Islet of Langerhans (tissue), 1 donor: ENCODE measurements around the gene VPREB1.
"Not testable (repeated sequence)": the region's sequence is repeated elsewhere in the genome, so short reads cannot be mapped to it uniquely, and the experiment has no call there.

Source experiments
- FAIRE-seq: peaks from one replicate; lab custom pipeline; 2011; peaks lifted over from hg19 to GRCh38; lab: Jason Lieb, UNC

VPREB1 gene

GRCh38 chr22:22244316-22245250, at the start of gene VPREB1:
Gene VPREB1, plus strand, starts transcription at chr22:22244786. Its CDS starts 28 bp downstream, at chr22:22244814.
- no peak for FAIRE-seq

- no peak for FAIRE-seq
Observed at GRCh38 chr22:22194931-22195264, 49.7 kb upstream of the VPREB1 start.

GRCh38 chr22:22195265-22196017, 49.1 kb upstream of the VPREB1 start:
- FAIRE-seq = peak; percentile 62

DNA sequence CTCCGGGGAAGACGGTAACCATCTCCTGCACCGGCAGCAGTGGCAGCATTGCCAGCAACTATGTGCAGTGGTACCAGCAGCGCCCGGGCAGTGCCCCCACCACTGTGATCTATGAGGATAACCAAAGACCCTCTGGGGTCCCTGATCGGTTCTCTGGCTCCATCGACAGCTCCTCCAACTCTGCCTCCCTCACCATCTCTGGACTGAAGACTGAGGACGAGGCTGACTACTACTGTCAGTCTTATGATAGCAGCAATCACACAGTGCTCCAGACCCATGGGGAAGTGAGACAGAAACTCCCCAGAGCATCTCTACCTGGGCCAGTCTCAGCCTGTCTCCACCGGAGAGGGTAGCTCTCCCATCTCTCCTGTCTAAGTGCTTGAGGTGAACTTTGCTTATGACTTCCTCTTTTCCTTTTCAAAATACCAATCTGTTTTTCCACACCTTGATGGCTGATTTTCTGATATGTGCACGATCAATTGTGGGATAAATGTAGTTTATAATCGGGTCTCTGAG, 48.5 kb upstream of the VPREB1 start:
- no peak for FAIRE-seq

- no peak for FAIRE-seq
Observed at GRCh38 chr22:22196833-22197477, 47.6 kb upstream of the VPREB1 start.

- no peak for FAIRE-seq
Observed at GRCh38 chr22:22197993-22198402, 46.6 kb upstream of the VPREB1 start.

GRCh38 chr22:22198751-22199150, 45.8 kb upstream of the VPREB1 start:
- FAIRE-seq = no peak

DNA sequence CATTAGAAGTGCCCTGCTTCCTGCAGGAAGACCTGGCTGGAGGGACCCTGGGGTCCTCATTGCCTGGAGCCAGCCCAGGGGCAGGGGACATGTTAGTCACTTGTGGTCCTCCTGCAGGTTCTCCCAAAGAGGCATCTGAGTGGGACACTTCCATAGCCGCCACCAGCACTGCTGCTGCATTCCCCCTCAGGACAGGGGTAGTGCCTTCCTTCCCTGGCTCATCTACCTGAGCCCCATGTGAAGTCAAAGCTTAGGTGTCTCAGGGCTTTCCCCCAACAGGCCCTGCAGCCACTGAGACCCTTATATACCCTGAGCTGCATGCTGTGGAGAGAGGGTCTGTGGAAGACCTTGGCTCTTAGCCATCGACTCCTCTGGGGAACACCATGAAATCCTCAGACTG, 45.0 kb upstream of the VPREB1 start:
- FAIRE-seq = no peak

- no peak for FAIRE-seq
Observed at GRCh38 chr22:22200569-22201184, 43.9 kb upstream of the VPREB1 start.

- no peak for FAIRE-seq
Observed at GRCh38 chr22:22201185-22201929, 43.2 kb upstream of the VPREB1 start.

DNA sequence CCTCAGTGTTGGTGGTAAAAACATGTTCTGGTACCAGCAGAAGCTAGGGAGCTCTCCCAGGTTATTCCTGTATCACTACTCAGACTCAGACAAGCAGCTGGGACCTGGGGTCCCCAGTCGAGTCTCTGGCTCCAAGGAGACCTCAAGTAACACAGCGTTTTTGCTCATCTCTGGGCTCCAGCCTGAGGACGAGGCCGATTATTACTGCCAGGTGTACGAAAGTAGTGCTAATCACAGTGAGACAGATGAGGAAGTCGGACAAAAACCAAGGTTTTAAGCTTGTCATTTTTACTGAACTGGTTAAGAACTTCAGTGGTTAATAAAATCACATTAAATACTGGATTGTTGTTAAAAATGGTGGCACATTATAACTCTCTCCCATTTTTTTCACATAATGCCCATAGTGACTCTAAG, 42.6 kb upstream of the VPREB1 start:
- no peak for FAIRE-seq

- no peak for FAIRE-seq
Observed at GRCh38 chr22:22203048-22203971, 41.3 kb upstream of the VPREB1 start.

DNA sequence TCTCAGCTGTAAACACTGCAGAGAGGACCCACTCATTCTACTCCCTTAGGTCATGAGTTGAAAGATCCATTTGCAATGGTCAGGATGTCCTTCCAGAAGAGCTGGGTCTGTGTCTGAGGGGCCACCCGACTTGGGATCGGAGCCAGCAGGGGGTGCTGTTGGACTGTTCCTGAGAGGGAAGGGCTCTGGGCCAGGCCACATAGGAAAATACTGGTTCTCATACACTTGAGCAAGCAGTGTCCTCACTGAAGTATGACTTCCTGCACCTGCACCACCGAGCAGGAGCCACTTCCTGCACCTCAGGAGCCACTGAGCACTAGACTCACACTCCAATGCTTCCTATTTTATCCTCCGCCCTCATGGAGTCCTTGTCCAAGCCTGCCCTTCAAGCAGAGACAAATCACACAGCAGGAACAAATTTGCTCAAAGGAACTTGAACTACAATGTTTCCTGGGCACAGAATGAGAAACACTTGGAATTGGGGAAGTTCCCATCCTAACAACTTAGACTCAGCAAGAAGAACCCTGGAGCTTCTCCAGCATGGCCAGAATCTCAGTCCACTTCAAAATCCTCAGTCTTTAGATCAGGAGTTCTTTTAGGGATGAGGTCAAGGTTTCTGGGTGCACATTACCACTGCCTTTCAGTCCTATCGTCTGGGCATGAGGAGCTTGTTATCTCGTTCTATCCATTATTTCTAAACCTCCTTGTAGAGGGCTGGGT, 36.6 kb upstream of the VPREB1 start:
- no peak for FAIRE-seq

GRCh38 chr22:22208652-22209051, 35.9 kb upstream of the VPREB1 start:
- FAIRE-seq = no peak

GRCh38 chr22:22209080-22209640, 35.4 kb upstream of the VPREB1 start:
- not testable (repeated sequence) for FAIRE-seq

DNA sequence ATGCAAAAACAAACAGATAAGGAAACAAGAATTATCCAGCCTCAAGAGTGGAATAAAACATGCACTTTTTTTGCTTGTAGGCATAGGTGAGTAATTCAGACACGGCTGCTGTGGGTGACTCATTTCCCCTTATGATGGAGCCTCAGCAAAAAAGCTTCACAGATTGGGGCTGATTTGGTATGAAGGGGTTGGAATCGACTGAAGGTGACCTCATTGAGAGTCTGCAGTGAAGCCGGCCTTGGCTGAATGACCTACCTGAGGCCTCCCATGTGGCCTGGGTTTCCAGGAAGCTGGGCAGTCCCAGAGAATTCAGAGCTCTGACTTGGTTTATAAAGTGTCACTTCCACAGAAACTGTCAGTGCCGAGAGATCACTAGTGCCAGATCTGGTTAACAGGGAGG, 34.2 kb upstream of the VPREB1 start:
- no peak for FAIRE-seq

DNA sequence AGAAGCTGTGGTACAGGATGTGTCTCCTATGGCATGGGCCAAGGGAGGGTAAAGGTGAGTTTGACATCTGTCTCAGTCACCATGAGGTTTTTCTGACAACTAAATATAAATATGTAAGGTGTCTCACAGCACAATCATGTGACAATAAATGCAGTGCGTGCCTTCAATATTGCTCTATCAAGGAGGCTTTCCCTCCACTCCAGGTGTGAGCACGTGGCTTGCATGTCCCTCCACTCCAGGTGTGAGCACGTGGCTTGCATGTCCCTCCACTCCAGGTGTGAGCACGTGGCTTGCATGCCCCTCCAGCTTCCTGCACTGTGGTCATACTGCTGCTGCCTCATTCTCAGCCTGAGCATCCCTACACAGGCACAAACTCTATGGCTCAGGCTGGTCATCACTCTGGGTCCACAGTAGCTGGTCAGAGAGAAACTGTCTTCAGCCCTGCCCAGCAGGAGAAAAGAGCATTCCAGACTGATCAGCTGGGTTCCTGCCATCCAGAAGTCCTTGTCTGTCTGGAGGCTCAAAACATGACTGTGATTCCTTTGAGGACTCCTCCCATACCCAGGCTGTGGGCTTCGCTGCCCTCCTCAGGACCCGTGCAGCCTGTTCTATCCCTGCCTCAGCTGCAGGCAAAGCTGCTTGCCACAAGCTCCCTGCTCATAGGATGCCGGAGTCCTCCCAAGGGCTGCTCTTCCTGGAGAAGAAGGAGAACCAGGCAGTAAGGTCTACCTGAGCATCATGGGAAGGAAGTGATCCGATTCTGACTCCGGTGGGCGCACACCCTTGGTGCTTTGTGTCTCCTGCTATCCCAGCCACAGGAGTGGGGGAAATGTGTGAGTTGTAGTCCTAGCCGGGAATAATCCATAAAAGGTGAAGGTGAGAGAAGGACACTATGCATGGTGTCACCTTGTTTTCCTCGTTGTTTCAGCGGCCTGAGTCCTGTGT, 33.4 kb upstream of the VPREB1 start:
- FAIRE-seq = no peak

DNA sequence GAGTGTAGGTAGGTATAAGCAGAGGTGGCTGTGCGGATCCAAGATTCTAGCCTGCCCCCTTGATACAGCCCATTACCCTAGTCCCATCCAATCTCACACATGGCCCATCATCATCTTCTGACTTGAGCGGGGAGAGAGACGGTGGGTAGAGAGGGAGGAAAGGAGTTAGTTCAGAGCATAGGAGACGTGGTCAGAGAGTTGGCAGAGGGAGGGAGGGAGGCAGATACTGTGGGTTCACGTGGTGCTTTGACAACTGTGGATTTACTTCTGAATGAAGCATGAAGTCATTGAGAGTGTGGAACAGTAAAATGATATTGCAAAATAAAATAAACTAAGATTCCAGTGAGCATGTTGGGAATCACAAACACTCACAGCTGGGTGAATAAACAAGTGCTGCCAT, 31.4 kb upstream of the VPREB1 start:
- no peak for FAIRE-seq
